ENCODE results near the gene DSTYK.

DSTYK gene

DNA sequence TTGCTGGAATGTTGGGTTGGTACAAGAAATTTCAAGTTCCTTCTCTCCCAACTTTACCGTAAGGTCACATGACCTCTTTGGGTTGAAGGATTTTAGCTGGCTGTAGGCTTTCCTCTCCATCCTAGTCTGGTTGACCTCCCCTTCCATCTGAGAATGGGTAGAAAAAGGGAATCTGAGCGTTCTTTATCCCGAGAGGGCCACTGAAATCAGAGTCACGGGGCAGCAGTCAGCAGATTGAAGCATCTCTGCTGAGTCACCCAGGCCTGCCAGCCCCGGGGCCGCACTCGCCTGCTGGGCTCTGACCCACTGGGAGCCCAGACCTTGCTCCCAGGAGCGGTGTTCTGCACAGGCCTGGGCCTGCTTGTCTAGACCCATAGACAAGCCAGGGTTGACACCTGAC, 47.2 kb upstream of the DSTYK start:
- Histone ChIP-seq H3K9me3 (ENCODE audit: insufficient read depth, low read depth, low read length) (no peaks in the 10 kb centered on the region), H3K4me3 (ENCODE audit: low read length, poor library complexity, severe bottlenecking) (no peak overlapping the region), H3F3A (ENCODE audit: low read depth) (no peaks in the 10 kb centered on the region), H3K9me2 (replicated peaks; ENCODE audit: low read depth, low read length) (no peaks in the 10 kb centered on the region), H2AFZ (ENCODE audit: low read length) (no peak overlapping the region), H3K36me3 (ENCODE audit: insufficient read depth, low read length) (no peaks in the 10 kb centered on the region), H3K4me1 (ENCODE audit: insufficient read depth, low read length, poor library complexity, severe bottlenecking) (peaks cover 25% of the 10 kb centered on the region), H3K79me2 (ENCODE audit: insufficient read depth, low read length) (no peaks in the 10 kb centered on the region), H3K27me3 (ENCODE audit: insufficient read depth, low read length, poor library complexity, severe bottlenecking) (no peaks in the 10 kb centered on the region), H4K20me1 (ENCODE audit: insufficient read depth, low read length, poor library complexity, severe bottlenecking) (no peaks in the 10 kb centered on the region), H3K4me2 (ENCODE audit: low read depth, low read length, poor library complexity, severe bottlenecking) (no peak overlapping the region), H3K9ac (ENCODE audit: low read depth, low read length, poor library complexity, severe bottlenecking) (no peak overlapping the region)
- TF ChIP-seq EZH2phosphoT487 (IDR thresholded peaks at IDR 0.05; ENCODE audit: borderline replicate concordance), result no peak

- Histone ChIP-seq H3K9me3 (ENCODE audit: insufficient read depth, low read depth, low read length) (no peaks in the 10 kb centered on the region), H3K9ac (ENCODE audit: low read depth, low read length, poor library complexity, severe bottlenecking) (no peak overlapping the region)
Measured at GRCh38 chr1:205258261-205258691, 46.8 kb upstream of the DSTYK start.

DNA sequence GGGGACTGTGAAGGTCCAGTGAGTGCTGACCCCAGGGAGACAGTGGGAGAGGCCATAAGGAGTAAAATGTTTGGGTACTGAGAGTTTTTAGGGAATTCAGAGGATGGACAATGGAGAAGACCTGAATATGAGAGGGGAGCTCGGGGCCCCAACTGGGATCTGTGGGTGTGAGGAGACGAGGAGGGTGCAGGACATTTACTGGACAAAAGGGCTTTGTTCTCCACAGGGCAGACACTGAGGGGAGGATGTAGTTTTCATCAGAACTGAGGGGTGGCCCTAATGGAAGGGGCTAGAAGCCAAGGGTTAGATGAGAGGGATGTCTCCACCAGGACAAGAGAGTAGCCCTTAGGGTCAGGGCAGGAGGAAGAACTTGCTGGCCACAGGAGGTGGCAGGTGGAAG, 46.2 kb upstream of the DSTYK start:
- TF ChIP-seq, protein P1, sequence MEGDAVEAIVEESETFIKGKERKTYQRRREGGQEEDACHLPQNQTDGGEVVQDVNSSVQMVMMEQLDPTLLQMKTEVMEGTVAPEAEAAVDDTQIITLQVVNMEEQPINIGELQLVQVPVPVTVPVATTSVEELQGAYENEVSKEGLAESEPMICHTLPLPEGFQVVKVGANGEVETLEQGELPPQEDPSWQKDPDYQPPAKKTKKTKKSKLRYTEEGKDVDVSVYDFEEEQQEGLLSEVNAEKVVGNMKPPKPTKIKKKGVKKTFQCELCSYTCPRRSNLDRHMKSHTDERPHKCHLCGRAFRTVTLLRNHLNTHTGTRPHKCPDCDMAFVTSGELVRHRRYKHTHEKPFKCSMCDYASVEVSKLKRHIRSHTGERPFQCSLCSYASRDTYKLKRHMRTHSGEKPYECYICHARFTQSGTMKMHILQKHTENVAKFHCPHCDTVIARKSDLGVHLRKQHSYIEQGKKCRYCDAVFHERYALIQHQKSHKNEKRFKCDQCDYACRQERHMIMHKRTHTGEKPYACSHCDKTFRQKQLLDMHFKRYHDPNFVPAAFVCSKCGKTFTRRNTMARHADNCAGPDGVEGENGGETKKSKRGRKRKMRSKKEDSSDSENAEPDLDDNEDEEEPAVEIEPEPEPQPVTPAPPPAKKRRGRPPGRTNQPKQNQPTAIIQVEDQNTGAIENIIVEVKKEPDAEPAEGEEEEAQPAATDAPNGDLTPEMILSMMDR (conservative IDR thresholded peaks at IDR 0.05; ENCODE audit: low read length), result no peak
- TF ChIP-seq EZH2phosphoT487 (IDR thresholded peaks at IDR 0.05; ENCODE audit: borderline replicate concordance), result no peak
- H3K79me2 ChIP-seq (ENCODE audit: insufficient read depth, low read length), result no peaks in the 10 kb centered on the region
- H3K27me3 ChIP-seq (ENCODE audit: insufficient read depth, low read length, poor library complexity, severe bottlenecking), result no peaks in the 10 kb centered on the region
- H3F3A ChIP-seq (ENCODE audit: low read depth), result no peaks in the 10 kb centered on the region
- no peak overlapping the region for H3K4me2 ChIP-seq (ENCODE audit: low read depth, low read length, poor library complexity, severe bottlenecking)
- peaks cover 18% of the 10 kb centered on the region for H3K4me1 ChIP-seq (ENCODE audit: insufficient read depth, low read length, poor library complexity, severe bottlenecking)
- no peak overlapping the region for H3K4me3 ChIP-seq (ENCODE audit: low read length, poor library complexity, severe bottlenecking)
- H3K36me3 ChIP-seq (ENCODE audit: insufficient read depth, low read length), result no peaks in the 10 kb centered on the region
- no peaks in the 10 kb centered on the region for H3K9me3 ChIP-seq (ENCODE audit: insufficient read depth, low read depth, low read length)
- H3K9ac ChIP-seq (ENCODE audit: low read depth, low read length, poor library complexity, severe bottlenecking), result no peak overlapping the region
- H3K9me2 ChIP-seq (replicated peaks; ENCODE audit: low read depth, low read length), result no peaks in the 10 kb centered on the region
- no peaks in the 10 kb centered on the region for H4K20me1 ChIP-seq (ENCODE audit: insufficient read depth, low read length, poor library complexity, severe bottlenecking)
- no peak overlapping the region for H2AFZ ChIP-seq (ENCODE audit: low read length)

More at GRCh38 chr1:205258261-205258691, 46.8 kb upstream of the DSTYK start:
- no peaks in the 10 kb centered on the region for H4K20me1 ChIP-seq (ENCODE audit: insufficient read depth, low read length, poor library complexity, severe bottlenecking)
- no peaks in the 10 kb centered on the region for H3K9me2 ChIP-seq (replicated peaks; ENCODE audit: low read depth, low read length)
- no peaks in the 10 kb centered on the region for H3F3A ChIP-seq (ENCODE audit: low read depth)
- no peak overlapping the region for H2AFZ ChIP-seq (ENCODE audit: low read length)
- H3K4me1 ChIP-seq (ENCODE audit: insufficient read depth, low read length, poor library complexity, severe bottlenecking), result peaks cover 23% of the 10 kb centered on the region
- H3K36me3 ChIP-seq (ENCODE audit: insufficient read depth, low read length), result no peaks in the 10 kb centered on the region
- H3K4me2 ChIP-seq (ENCODE audit: low read depth, low read length, poor library complexity, severe bottlenecking), result no peak overlapping the region
- H3K79me2 ChIP-seq (ENCODE audit: insufficient read depth, low read length), result no peaks in the 10 kb centered on the region
- TF ChIP-seq EZH2phosphoT487 (IDR thresholded peaks at IDR 0.05; ENCODE audit: borderline replicate concordance), result no peak
- TF ChIP-seq, protein P1 (conservative IDR thresholded peaks at IDR 0.05; ENCODE audit: low read length), result no peak
- no peaks in the 10 kb centered on the region for H3K27me3 ChIP-seq (ENCODE audit: insufficient read depth, low read length, poor library complexity, severe bottlenecking)
- no peak overlapping the region for H3K4me3 ChIP-seq (ENCODE audit: low read length, poor library complexity, severe bottlenecking)

DNA sequence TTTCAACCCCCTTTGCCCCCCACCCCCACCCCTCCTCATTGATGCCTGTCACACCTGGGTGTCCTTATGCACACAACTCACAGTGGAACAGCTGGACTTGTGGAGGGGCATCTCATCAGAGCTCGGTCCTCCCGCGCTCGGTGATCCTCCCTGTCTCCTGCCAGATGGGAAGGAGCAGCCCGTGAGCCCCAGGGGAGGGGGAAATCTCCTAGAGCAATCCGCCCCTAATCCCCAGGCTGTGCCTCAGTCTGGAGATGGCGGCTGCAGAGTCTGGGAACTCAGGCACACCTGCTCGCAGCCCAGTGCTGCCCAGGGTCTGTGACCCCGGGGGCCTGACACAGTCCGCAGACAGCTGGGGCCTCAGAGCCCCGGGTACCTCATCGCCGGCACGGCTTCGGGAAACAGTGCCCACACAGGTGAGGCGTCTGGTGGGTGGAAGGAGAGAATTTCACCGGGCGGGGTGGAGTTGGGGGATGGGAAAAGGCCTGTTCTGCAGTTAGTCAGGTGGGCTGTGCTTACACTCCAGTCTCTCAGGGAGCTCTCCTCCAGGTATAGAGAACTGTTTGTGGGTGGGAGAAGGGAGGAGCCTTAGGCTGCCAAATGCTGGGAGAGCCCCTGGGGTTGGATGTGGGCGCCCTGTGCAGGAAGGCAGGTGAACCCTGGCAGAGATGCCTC, 45.6 kb upstream of the DSTYK start:
- no peak overlapping the region for H3K4me3 ChIP-seq (ENCODE audit: low read length, poor library complexity, severe bottlenecking)
- no peaks in the 10 kb centered on the region for H4K20me1 ChIP-seq (ENCODE audit: insufficient read depth, low read length, poor library complexity, severe bottlenecking)
- no peaks in the 10 kb centered on the region for H3K9me3 ChIP-seq (ENCODE audit: insufficient read depth, low read depth, low read length)
- no peaks in the 10 kb centered on the region for H3K79me2 ChIP-seq (ENCODE audit: insufficient read depth, low read length)
- H3K9ac ChIP-seq (ENCODE audit: low read depth, low read length, poor library complexity, severe bottlenecking), result no peak overlapping the region
- H3K4me2 ChIP-seq (ENCODE audit: low read depth, low read length, poor library complexity, severe bottlenecking), result no peak overlapping the region
- H3F3A ChIP-seq (ENCODE audit: low read depth), result no peaks in the 10 kb centered on the region
- TF ChIP-seq EZH2phosphoT487 (IDR thresholded peaks at IDR 0.05; ENCODE audit: borderline replicate concordance), result no peak
- TF ChIP-seq, protein P1 (conservative IDR thresholded peaks at IDR 0.05; ENCODE audit: low read length), result no peak
- H2AFZ ChIP-seq (ENCODE audit: low read length), result no peak overlapping the region
- H3K27me3 ChIP-seq (ENCODE audit: insufficient read depth, low read length, poor library complexity, severe bottlenecking), result no peaks in the 10 kb centered on the region
- no peaks in the 10 kb centered on the region for H3K36me3 ChIP-seq (ENCODE audit: insufficient read depth, low read length)
- H3K4me1 ChIP-seq (ENCODE audit: insufficient read depth, low read length, poor library complexity, severe bottlenecking), result peaks cover 11% of the 10 kb centered on the region
- no peaks in the 10 kb centered on the region for H3K9me2 ChIP-seq (replicated peaks; ENCODE audit: low read depth, low read length)
